Caco-2 (cell line): ENCODE data around the gene DPYSL4. TPM values are rescaled to one million over a fixed set of nuclear protein-coding genes. Genes with fewer than 3 reads are reported as not detected.

Experiments used
- BruUV-seq: library from RNA; stranded (reverse); fragments of 400-500 nt; replicated peaks from 2 replicates; lab custom pipeline; 2021; lab: Mats Ljungman, UMichigan
- CTCF ChIA-PET: fragments of 300-600 bp; sonication (Branson Sonifier 250); formaldehyde crosslinking; loops from one replicate; lab custom pipeline; 2022; ENCODE audit warnings: antibody characterized with exemption; lab: Charles Lee
- POLR2A ChIA-PET: fragments of 300-600 bp; sonication (Branson Sonifier 250); formaldehyde crosslinking; loops from one replicate; lab custom pipeline; 2022; ENCODE audit warnings: antibody characterized with exemption; lab: Charles Lee
- DNase-seq, 2 experiments: peaks; one replicate each; pipeline versions ENCODE4 v3.0.0 to v3.0.0-alpha.2; 2020 to 2022
- H3K27me3 ChIP-seq: replicated peaks from 2 replicates; pipeline ENCODE4 v1.6.0; 2011; ENCODE audit warnings: low read length; ENCODE audit not compliant: control insufficient read depth, insufficient read depth
- H3K36me3 ChIP-seq: 2 replicates; pipeline ENCODE4 v1.5.1; 2011; ENCODE audit warnings: low read length; ENCODE audit not compliant: control insufficient read depth, insufficient read depth
- H3K4me1 ChIP-seq: fragments of 250-450 bp; sonication (Bioruptor Pico); 2 replicates; pipeline ENCODE4 v1.5.1; 2020; ENCODE audit warnings: mild to moderate bottlenecking
- H3K4me3 ChIP-seq: 2 replicates; pipeline ENCODE4 v1.5.1; 2011; ENCODE audit warnings: low read depth, mild to moderate bottlenecking, control low read depth, low read length
- H3K9me3 ChIP-seq: fragments of 250-450 bp; sonication (Bioruptor Pico); 2 replicates; pipeline ENCODE4 v1.5.1; 2020; ENCODE audit warnings: mild to moderate bottlenecking, moderate library complexity
- H3K27ac Mint-ChIP-seq: one replicate; pipeline ENCODE4 v1.8.0; 2022; ENCODE audit warnings: mixed read lengths; ENCODE audit not compliant: unreplicated experiment
- H3K27me3 Mint-ChIP-seq: one replicate; pipeline ENCODE4 v1.8.0; 2022; ENCODE audit warnings: mixed read lengths; ENCODE audit not compliant: insufficient read depth, unreplicated experiment
- H3K36me3 Mint-ChIP-seq: one replicate; pipeline ENCODE4 v1.8.0; 2022; ENCODE audit warnings: mild to moderate bottlenecking, mixed read lengths; ENCODE audit not compliant: insufficient read depth, unreplicated experiment
- H3K4me1 Mint-ChIP-seq: one replicate; pipeline ENCODE4 v1.8.0; 2022; ENCODE audit warnings: low read depth, mixed read lengths; ENCODE audit not compliant: unreplicated experiment
- H3K4me3 Mint-ChIP-seq: one replicate; pipeline ENCODE4 v1.8.0; 2022; ENCODE audit warnings: mild to moderate bottlenecking, moderate library complexity, mixed read lengths; ENCODE audit not compliant: unreplicated experiment
- H3K9me3 Mint-ChIP-seq: one replicate; pipeline ENCODE4 v1.8.0; 2022; ENCODE audit warnings: mixed read lengths; ENCODE audit not compliant: unreplicated experiment
- CTCF ChIP-seq, 2 experiments: fragments of 200-600 bp in 1 of 2; IDR thresholded peaks; 1 replicate in 1 of 2; 2 replicates in 1 of 2; pipeline versions ENCODE4 v1.5.1 to v1.8.0; 2011 to 2022; ENCODE audit warnings: antibody characterized with exemption in 1 of 2, control low read depth in 1 of 2, inconsistent platforms in 1 of 2, low read depth in 1 of 2, low read length in 1 of 2, mild to moderate bottlenecking in 1 of 2, moderate library complexity in 1 of 2; ENCODE audit not compliant: insufficient read depth in 1 of 2, severe bottlenecking in 1 of 2, unreplicated experiment in 1 of 2
- intact Hi-C: fragments of 100-400 bp; cut with micrococcal nuclease; formaldehyde crosslinking; loops from one replicate; pipeline ENCODE4 v1.10.0; 2022; ENCODE audit not compliant: unreplicated experiment
- total RNA-seq: library from RNA; stranded (reverse); gene quantifications from 2 replicates; pipeline ENCODE4 v1.2.3, GENCODE V29; 2022

DPYSL4 gene
- total RNA-seq, 1 experiment from 2014 or later: not detected

GRCh38 chr10:132174237-132174636, 12.5 kb upstream of the DPYSL4 start:
- no TSS peak for BruUV-seq
- H3K4me1 Mint-ChIP-seq: no peaks in the 10 kb centered on the region
- intact Hi-C loops: no loop called here
- ChIA-PET CTCF (no interaction called here), POLR2A (no interaction called here)
- TF ChIP-seq CTCF (IDR thresholded peaks at IDR 0.05; ENCODE audit: insufficient read depth in 1 of 2, low read depth in 1 of 2, low read length in 1 of 2, severe bottlenecking in 1 of 2, unreplicated experiment in 1 of 2): no peak
- H3K27me3 Mint-ChIP-seq: peaks cover 19% of the 10 kb centered on the region
- H3K27me3 ChIP-seq: no peaks in the 10 kb centered on the region; the same call in 1 of the 2 replicates
- H3K4me1 ChIP-seq: no peaks in the 10 kb centered on the region
- H3K4me3 ChIP-seq: no peak overlapping the region
- no peak for DNase-seq
- H3K4me3 Mint-ChIP-seq: no peak overlapping the region
- H3K27ac Mint-ChIP-seq: no peak overlapping the region
- H3K36me3 Mint-ChIP-seq: peaks cover 20% of the 10 kb centered on the region
- peaks cover 9% of the 10 kb centered on the region for H3K9me3 Mint-ChIP-seq
- H3K36me3 ChIP-seq: no peaks in the 10 kb centered on the region
- peaks cover 11% of the 10 kb centered on the region; the same call in 1 of the 2 replicates for H3K9me3 ChIP-seq

GRCh38 chr10:132175408-132175807, 11.3 kb upstream of the DPYSL4 start:
- no peak overlapping the region for H3K4me3 Mint-ChIP-seq
- POLR2A ChIA-PET: no interaction called here

GRCh38 chr10:132175907-132176581, 10.7 kb upstream of the DPYSL4 start:
- intact Hi-C loops: no loop called here
- CTCF ChIA-PET: no interaction called here
- no peaks in the 10 kb centered on the region for H3K36me3 ChIP-seq
- H3K9me3 ChIP-seq: peaks cover 11% of the 10 kb centered on the region; the same call in 1 of the 2 replicates
- Mint-ChIP-seq H3K27me3 (peaks cover 23% of the 10 kb centered on the region), H3K36me3 (peaks cover 20% of the 10 kb centered on the region), H3K9me3 (peaks cover 9% of the 10 kb centered on the region), H3K27ac (no peak overlapping the region), H3K4me3 (no peak overlapping the region), H3K4me1 (no peaks in the 10 kb centered on the region)
- no peak for TF ChIP-seq CTCF (IDR thresholded peaks at IDR 0.05; ENCODE audit: insufficient read depth in 1 of 2, low read depth in 1 of 2, low read length in 1 of 2, severe bottlenecking in 1 of 2, unreplicated experiment in 1 of 2)
- BruUV-seq: no TSS peak
- H3K4me1 ChIP-seq: no peaks in the 10 kb centered on the region
- POLR2A ChIA-PET: no interaction called here
- no peaks in the 10 kb centered on the region; the same call in 1 of the 2 replicates for H3K27me3 ChIP-seq
- H3K4me3 ChIP-seq: no peak overlapping the region
- DNase-seq: no peak

More at GRCh38 chr10:132175408-132175807, 11.3 kb upstream of the DPYSL4 start:
- no peak for DNase-seq
- Mint-ChIP-seq H3K27ac (no peak overlapping the region), H3K36me3 (peaks cover 20% of the 10 kb centered on the region), H3K27me3 (peaks cover 20% of the 10 kb centered on the region), H3K9me3 (peaks cover 9% of the 10 kb centered on the region), H3K4me1 (no peaks in the 10 kb centered on the region)
- BruUV-seq: no TSS peak
- no peak for TF ChIP-seq CTCF (IDR thresholded peaks at IDR 0.05; ENCODE audit: insufficient read depth in 1 of 2, low read depth in 1 of 2, low read length in 1 of 2, severe bottlenecking in 1 of 2, unreplicated experiment in 1 of 2)
- intact Hi-C loops: no loop called here
- no peaks in the 10 kb centered on the region for H3K4me1 ChIP-seq
- no peak overlapping the region for H3K4me3 ChIP-seq
- peaks cover 11% of the 10 kb centered on the region; the same call in 1 of the 2 replicates for H3K9me3 ChIP-seq
- H3K27me3 ChIP-seq: no peaks in the 10 kb centered on the region; the same call in 1 of the 2 replicates
- CTCF ChIA-PET: no interaction called here
- H3K36me3 ChIP-seq: no peaks in the 10 kb centered on the region
